GM23338 (cell line): ENCODE data around the gene EHD3. TPM values are rescaled to one million over a fixed set of nuclear protein-coding genes. Genes with fewer than 3 reads are reported as not detected.

ENCODE experiments used
- ATAC-seq: fragments of 200-7000 bp; cut with Tn5 transposase; 3 replicates; pipeline ENCODE4 v1.9.1; 2020
- DNase-seq: peaks from one replicate; pipeline ENCODE4 v3.0.0-alpha.2; 2015; ENCODE audit warnings: low spot score
- H2AFZ ChIP-seq: fragments of 200-600 bp; sonication (generic); 2 replicates; pipeline ENCODE4 v1.8.0; 2016; ENCODE audit warnings: antibody characterized with exemption, mild to moderate bottlenecking, moderate library complexity
- H3F3A ChIP-seq: fragments of 200-600 bp; sonication (generic); replicated peaks from 2 replicates; pipeline ENCODE4 v1.8.0; 2017; ENCODE audit warnings: antibody characterized with exemption, mixed run types, low read depth
- H3K27ac ChIP-seq: fragments of 200-600 bp; sonication (generic); 2 replicates; pipeline ENCODE4 v1.6.1; 2016; ENCODE audit warnings: low read depth
- H3K27me3 ChIP-seq: fragments of 200-600 bp; sonication (generic); 2 replicates; pipeline ENCODE4 v1.8.0; 2016; ENCODE audit warnings: mild to moderate bottlenecking, mixed run types, moderate library complexity; ENCODE audit not compliant: insufficient read depth
- H3K36me3 ChIP-seq: fragments of 200-600 bp; sonication (generic); 2 replicates; pipeline ENCODE4 v1.8.0; 2016; ENCODE audit warnings: mild to moderate bottlenecking; ENCODE audit not compliant: insufficient read depth
- H3K4me1 ChIP-seq: fragments of 200-600 bp; sonication (generic); 2 replicates; pipeline ENCODE4 v1.8.0; 2016; ENCODE audit warnings: mild to moderate bottlenecking, moderate library complexity; ENCODE audit not compliant: insufficient read depth
- H3K4me2 ChIP-seq: fragments of 200-600 bp; sonication (generic); 2 replicates; pipeline ENCODE4 v1.7.1; 2017; ENCODE audit warnings: mixed run types
- H3K4me3 ChIP-seq: fragments of 200-600 bp; sonication (generic); 2 replicates; pipeline ENCODE4 v1.6.1; 2016; ENCODE audit warnings: mixed run types
- H3K79me2 ChIP-seq: fragments of 200-600 bp; sonication (generic); replicated peaks from 2 replicates; pipeline ENCODE4 v1.8.0; 2017; ENCODE audit warnings: mild to moderate bottlenecking; ENCODE audit not compliant: insufficient read depth
- H3K9me2 ChIP-seq: fragments of 200-600 bp; sonication (generic); 2 replicates; pipeline ENCODE4 v1.8.0; 2017; ENCODE audit not compliant: insufficient read depth
- H4K20me1 ChIP-seq: fragments of 200-600 bp; sonication (generic); replicated peaks from 2 replicates; pipeline ENCODE4 v1.8.0; 2017; ENCODE audit warnings: mild to moderate bottlenecking; ENCODE audit not compliant: insufficient read depth
- H3K27ac Mint-ChIP-seq: 2 replicates; pipeline ENCODE4 v1.8.0; 2020; ENCODE audit warnings: inconsistent platforms, mild to moderate bottlenecking, moderate library complexity, mixed read lengths
- H3K27me3 Mint-ChIP-seq: 3 replicates; pipeline ENCODE4 v1.8.0; 2022; ENCODE audit warnings: low read depth, mild to moderate bottlenecking, moderate library complexity, mixed read lengths, inconsistent platforms; ENCODE audit not compliant: insufficient read depth, poor library complexity
- H3K36me3 Mint-ChIP-seq: 3 replicates; pipeline ENCODE4 v1.8.0; 2021; ENCODE audit warnings: low read depth, mild to moderate bottlenecking, inconsistent platforms, moderate library complexity, mixed read lengths
- H3K4me1 Mint-ChIP-seq: 3 replicates; pipeline ENCODE4 v1.8.0; 2020; ENCODE audit warnings: mild to moderate bottlenecking, inconsistent platforms, mixed read lengths
- H3K4me3 Mint-ChIP-seq: 3 replicates; pipeline ENCODE4 v1.8.0; 2021; ENCODE audit warnings: moderate library complexity, mild to moderate bottlenecking, inconsistent platforms, mixed read lengths
- H3K9me3 Mint-ChIP-seq: 3 replicates; pipeline ENCODE4 v1.8.0; 2020; ENCODE audit warnings: moderate library complexity, mild to moderate bottlenecking, inconsistent platforms, mixed read lengths
- CREB1 ChIP-seq: fragments of 250-450 bp; sonication (Bioruptor Pico); IDR thresholded peaks from 2 replicates; pipeline ENCODE4 v1.5.0; 2020; ENCODE audit warnings: low read depth, mild to moderate bottlenecking, moderate library complexity
- EZH2 ChIP-seq: fragments of 200-600 bp; sonication (generic); IDR thresholded peaks from one replicate; pipeline ENCODE4 v1.8.0; 2017; ENCODE audit warnings: antibody characterized with exemption, mild to moderate bottlenecking, low read depth; ENCODE audit not compliant: unreplicated experiment
- EZH2phosphoT487 ChIP-seq: fragments of 200-600 bp; sonication (generic); IDR thresholded peaks from one replicate; pipeline ENCODE4 v1.8.1; 2018; ENCODE audit warnings: antibody characterized with exemption; ENCODE audit not compliant: unreplicated experiment
- JUNB ChIP-seq: IDR thresholded peaks from one replicate; pipeline ENCODE4 v1.6.1; 2016; ENCODE audit warnings: antibody characterized with exemption; ENCODE audit not compliant: unreplicated experiment
- POLR2AphosphoS5 ChIP-seq: IDR thresholded peaks from 2 replicates; pipeline ENCODE4 v1.6.1; 2016; ENCODE audit warnings: antibody characterized with exemption, low read depth
- STAT1 ChIP-seq: IDR thresholded peaks from one replicate; pipeline ENCODE4 v1.6.1; 2016; ENCODE audit warnings: antibody characterized with exemption; ENCODE audit not compliant: unreplicated experiment
- ZNF114 ChIP-seq: fragments of 250-450 bp; sonication (Bioruptor Pico); IDR thresholded peaks from 2 replicates; pipeline ENCODE4 v1.5.0; 2020; ENCODE audit warnings: mild to moderate bottlenecking, moderate library complexity
- ZNF331 ChIP-seq: fragments of 250-450 bp; sonication (Bioruptor Pico); IDR thresholded peaks from 2 replicates; pipeline ENCODE4 v1.5.0; 2020; ENCODE audit warnings: low read depth, mild to moderate bottlenecking, moderate library complexity
- polyA plus RNA-seq: library from polyadenylated mRNA; unstranded; fragments of >200 nt; fragmentation: Nextera tagmentation; extraction: Ambion mirVana; gene quantifications from 2 replicates; pipeline ENCODE4 v1.2.1, GENCODE V29; 2016
- total RNA-seq: library from RNA; depleted of rRNA; stranded (reverse); fragments of >200 nt; shearing (Covaris generic); gene quantifications from 2 replicates; pipeline ENCODE4 v1.2.3, GENCODE V29; 2014
- TF ChIP-seq, protein P1 (sequence below): fragments of 250-450 bp; sonication (Bioruptor Pico); IDR thresholded peaks from 2 replicates; pipeline ENCODE4 v1.5.0; 2020; ENCODE audit warnings: mild to moderate bottlenecking, moderate library complexity
- TF ChIP-seq, protein P2 (sequence below), 2 experiments: fragments of 200-600 bp in 1 of 2; sonication (generic) in 1 of 2; conservative IDR thresholded peaks; 2 replicates each; pipeline versions ENCODE4 v1.5.1 to v1.6.1; 2016 to 2017; ENCODE audit warnings: antibody characterized with exemption in 2 of 2, low read depth in 2 of 2, mild to moderate bottlenecking in 2 of 2, moderate library complexity in 1 of 2

EHD3 gene
- total and polyA plus RNA-seq, 2 experiments from 2014 or later = 3.3 to 12.6 TPM

- TF ChIP-seq, protein P1, sequence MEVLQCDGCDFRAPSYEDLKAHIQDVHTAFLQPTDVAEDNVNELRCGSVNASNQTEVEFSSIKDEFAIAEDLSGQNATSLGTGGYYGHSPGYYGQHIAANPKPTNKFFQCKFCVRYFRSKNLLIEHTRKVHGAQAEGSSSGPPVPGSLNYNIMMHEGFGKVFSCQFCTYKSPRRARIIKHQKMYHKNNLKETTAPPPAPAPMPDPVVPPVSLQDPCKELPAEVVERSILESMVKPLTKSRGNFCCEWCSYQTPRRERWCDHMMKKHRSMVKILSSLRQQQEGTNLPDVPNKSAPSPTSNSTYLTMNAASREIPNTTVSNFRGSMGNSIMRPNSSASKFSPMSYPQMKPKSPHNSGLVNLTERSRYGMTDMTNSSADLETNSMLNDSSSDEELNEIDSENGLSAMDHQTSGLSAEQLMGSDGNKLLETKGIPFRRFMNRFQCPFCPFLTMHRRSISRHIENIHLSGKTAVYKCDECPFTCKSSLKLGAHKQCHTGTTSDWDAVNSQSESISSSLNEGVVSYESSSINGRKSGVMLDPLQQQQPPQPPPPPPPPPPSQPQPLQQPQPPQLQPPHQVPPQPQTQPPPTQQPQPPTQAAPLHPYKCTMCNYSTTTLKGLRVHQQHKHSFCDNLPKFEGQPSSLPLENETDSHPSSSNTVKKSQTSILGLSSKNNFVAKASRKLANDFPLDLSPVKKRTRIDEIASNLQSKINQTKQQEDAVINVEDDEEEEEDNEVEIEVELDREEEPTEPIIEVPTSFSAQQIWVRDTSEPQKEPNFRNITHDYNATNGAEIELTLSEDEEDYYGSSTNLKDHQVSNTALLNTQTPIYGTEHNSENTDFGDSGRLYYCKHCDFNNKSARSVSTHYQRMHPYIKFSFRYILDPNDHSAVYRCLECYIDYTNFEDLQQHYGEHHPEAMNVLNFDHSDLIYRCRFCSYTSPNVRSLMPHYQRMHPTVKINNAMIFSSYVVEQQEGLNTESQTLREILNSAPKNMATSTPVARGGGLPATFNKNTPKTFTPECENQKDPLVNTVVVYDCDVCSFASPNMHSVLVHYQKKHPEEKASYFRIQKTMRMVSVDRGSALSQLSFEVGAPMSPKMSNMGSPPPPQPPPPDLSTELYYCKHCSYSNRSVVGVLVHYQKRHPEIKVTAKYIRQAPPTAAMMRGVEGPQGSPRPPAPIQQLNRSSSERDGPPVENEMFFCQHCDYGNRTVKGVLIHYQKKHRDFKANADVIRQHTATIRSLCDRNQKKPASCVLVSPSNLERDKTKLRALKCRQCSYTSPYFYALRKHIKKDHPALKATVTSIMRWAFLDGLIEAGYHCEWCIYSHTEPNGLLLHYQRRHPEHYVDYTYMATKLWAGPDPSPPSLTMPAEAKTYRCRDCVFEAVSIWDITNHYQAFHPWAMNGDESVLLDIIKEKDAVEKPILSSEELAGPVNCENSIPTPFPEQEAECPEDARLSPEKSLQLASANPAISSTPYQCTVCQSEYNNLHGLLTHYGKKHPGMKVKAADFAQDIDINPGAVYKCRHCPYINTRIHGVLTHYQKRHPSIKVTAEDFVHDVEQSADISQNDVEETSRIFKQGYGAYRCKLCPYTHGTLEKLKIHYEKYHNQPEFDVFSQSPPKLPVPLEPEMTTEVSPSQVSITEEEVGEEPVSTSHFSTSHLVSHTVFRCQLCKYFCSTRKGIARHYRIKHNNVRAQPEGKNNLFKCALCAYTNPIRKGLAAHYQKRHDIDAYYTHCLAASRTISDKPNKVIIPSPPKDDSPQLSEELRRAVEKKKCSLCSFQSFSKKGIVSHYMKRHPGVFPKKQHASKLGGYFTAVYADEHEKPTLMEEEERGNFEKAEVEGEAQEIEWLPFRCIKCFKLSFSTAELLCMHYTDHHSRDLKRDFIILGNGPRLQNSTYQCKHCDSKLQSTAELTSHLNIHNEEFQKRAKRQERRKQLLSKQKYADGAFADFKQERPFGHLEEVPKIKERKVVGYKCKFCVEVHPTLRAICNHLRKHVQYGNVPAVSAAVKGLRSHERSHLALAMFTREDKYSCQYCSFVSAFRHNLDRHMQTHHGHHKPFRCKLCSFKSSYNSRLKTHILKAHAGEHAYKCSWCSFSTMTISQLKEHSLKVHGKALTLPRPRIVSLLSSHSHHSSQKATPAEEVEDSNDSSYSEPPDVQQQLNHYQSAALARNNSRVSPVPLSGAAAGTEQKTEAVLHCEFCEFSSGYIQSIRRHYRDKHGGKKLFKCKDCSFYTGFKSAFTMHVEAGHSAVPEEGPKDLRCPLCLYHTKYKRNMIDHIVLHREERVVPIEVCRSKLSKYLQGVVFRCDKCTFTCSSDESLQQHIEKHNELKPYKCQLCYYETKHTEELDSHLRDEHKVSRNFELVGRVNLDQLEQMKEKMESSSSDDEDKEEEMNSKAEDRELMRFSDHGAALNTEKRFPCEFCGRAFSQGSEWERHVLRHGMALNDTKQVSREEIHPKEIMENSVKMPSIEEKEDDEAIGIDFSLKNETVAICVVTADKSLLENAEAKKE (CRISPR knock-in tag) = no peak
These were observed 22.1 kb downstream of the EHD3 start (continued) for GRCh38 chr2:31255911-31256571.

- ATAC-seq (peak; percentile 66), DNase-seq (peak; percentile 44)
- no peak overlapping the region for H3K27ac Mint-ChIP-seq
- no peaks in the 10 kb centered on the region; the same call in 1 of the 2 replicates for H3K9me2 ChIP-seq
- peak overlapping the region; percentile 62; the same call in 1 of the 2 replicates for H3K4me2 ChIP-seq
- H3K4me3 Mint-ChIP-seq = no peak overlapping the region
- no peaks in the 10 kb centered on the region for H3K27me3 ChIP-seq
- no peaks in the 10 kb centered on the region for H4K20me1 ChIP-seq
- peaks cover 48% of the 10 kb centered on the region for H3K4me1 Mint-ChIP-seq
- H3K36me3 ChIP-seq = no peaks in the 10 kb centered on the region
- H3K79me2 ChIP-seq = no peaks in the 10 kb centered on the region
- H3K27me3 Mint-ChIP-seq = peaks cover 9% of the 10 kb centered on the region
- no peak overlapping the region for H3K27ac ChIP-seq
- H3K4me1 ChIP-seq = peaks cover 11% of the 10 kb centered on the region
- no peaks in the 10 kb centered on the region for H3F3A ChIP-seq
- no peaks in the 10 kb centered on the region for H3K9me3 Mint-ChIP-seq
- no peak overlapping the region for H2AFZ ChIP-seq
- H3K36me3 Mint-ChIP-seq = peaks cover 8% of the 10 kb centered on the region; the same call in 2 of the 3 replicates
- H3K4me3 ChIP-seq = no peak overlapping the region
- TF ChIP-seq EZH2 = no peak
- TF ChIP-seq STAT1 = no peak
- no peak for TF ChIP-seq CREB1
- TF ChIP-seq, protein P2, sequence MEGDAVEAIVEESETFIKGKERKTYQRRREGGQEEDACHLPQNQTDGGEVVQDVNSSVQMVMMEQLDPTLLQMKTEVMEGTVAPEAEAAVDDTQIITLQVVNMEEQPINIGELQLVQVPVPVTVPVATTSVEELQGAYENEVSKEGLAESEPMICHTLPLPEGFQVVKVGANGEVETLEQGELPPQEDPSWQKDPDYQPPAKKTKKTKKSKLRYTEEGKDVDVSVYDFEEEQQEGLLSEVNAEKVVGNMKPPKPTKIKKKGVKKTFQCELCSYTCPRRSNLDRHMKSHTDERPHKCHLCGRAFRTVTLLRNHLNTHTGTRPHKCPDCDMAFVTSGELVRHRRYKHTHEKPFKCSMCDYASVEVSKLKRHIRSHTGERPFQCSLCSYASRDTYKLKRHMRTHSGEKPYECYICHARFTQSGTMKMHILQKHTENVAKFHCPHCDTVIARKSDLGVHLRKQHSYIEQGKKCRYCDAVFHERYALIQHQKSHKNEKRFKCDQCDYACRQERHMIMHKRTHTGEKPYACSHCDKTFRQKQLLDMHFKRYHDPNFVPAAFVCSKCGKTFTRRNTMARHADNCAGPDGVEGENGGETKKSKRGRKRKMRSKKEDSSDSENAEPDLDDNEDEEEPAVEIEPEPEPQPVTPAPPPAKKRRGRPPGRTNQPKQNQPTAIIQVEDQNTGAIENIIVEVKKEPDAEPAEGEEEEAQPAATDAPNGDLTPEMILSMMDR (conservative IDR thresholded peaks at IDR 0.05; ENCODE audit: low read depth in 2 of 2) = no peak
- TF ChIP-seq EZH2phosphoT487 = no peak
- TF ChIP-seq POLR2AphosphoS5 = no peak
- no peak for TF ChIP-seq ZNF114 (CRISPR knock-in tag)
- no peak for TF ChIP-seq ZNF331 (CRISPR knock-in tag)
- no peak for TF ChIP-seq JUNB
These were observed 22.8 kb downstream of the EHD3 start for GRCh38 chr2:31256611-31257382.
